Glomerular visceral epithelial cell (primary cell): ENCODE measurements around the gene R3HCC1L.
"Not testable (repeated sequence)": the region's sequence is repeated elsewhere in the genome, so short reads cannot be mapped to it uniquely, and the experiment has no call there.

ENCODE experiments used
- DNase-seq: peaks from one replicate; pipeline ENCODE4 v3.0.0-alpha.2; 2016; ENCODE audit errors: extremely low spot score

The R3HCC1L gene

GRCh38 chr10:98131619-98132018 lies 2.8 kb upstream of the R3HCC1L start:
- no peak for DNase-seq

GRCh38 chr10:98133075-98133752 lies 1.2 kb upstream of the R3HCC1L start:
- DNase-seq = not testable (repeated sequence)

GRCh38 chr10:98134117-98134430 lies 383 bp upstream of the R3HCC1L start:
- no peak for DNase-seq

GRCh38 chr10:98135222-98135899 lies 904 bp downstream of the R3HCC1L start:
- peak; percentile 22 for DNase-seq

GRCh38 chr10:98136775-98137174 lies 2.3 kb downstream of the R3HCC1L start:
- DNase-seq = not testable (repeated sequence)

GRCh38 chr10:98138031-98138430 lies 3.6 kb downstream of the R3HCC1L start:
- DNase-seq = no peak

GRCh38 chr10:98139431-98139830 lies 5.0 kb downstream of the R3HCC1L start:
- DNase-seq = no peak

GRCh38 chr10:98141484-98142073 lies 7.1 kb downstream of the R3HCC1L start:
- DNase-seq = no peak

GRCh38 chr10:98144985-98145384 lies 10.5 kb downstream of the R3HCC1L start:
- DNase-seq = no peak

- DNase-seq = no peak
These were observed 15.4 kb downstream of the R3HCC1L start for GRCh38 chr10:98149858-98150257.

- DNase-seq = peak; percentile 76
These were observed 16.1 kb downstream of the R3HCC1L start for GRCh38 chr10:98150544-98150943.

GRCh38 chr10:98152778-98153177 lies 18.3 kb downstream of the R3HCC1L start:
- not testable (repeated sequence) for DNase-seq

- DNase-seq = not testable (repeated sequence)
These were observed 18.9 kb downstream of the R3HCC1L start for GRCh38 chr10:98153213-98153958.

- DNase-seq = no peak
These were observed 19.6 kb downstream of the R3HCC1L start for GRCh38 chr10:98154076-98154475.

GRCh38 chr10:98158576-98158975 lies 24.1 kb downstream of the R3HCC1L start:
- no peak for DNase-seq

- DNase-seq = no peak
These were observed 29.5 kb downstream of the R3HCC1L start for GRCh38 chr10:98163941-98164340.

- DNase-seq = no peak
These were observed 32.7 kb downstream of the R3HCC1L start for GRCh38 chr10:98167191-98167590.

- peak; percentile 65 for DNase-seq
These were observed 33.7 kb downstream of the R3HCC1L start for GRCh38 chr10:98168147-98168546.

GRCh38 chr10:98168766-98169165 lies 34.3 kb downstream of the R3HCC1L start:
- no peak for DNase-seq

- no peak for DNase-seq
These were observed 34.9 kb downstream of the R3HCC1L start for GRCh38 chr10:98169379-98169778.

GRCh38 chr10:98170249-98171117 lies 36.0 kb downstream of the R3HCC1L start:
- peak; percentile 52 for DNase-seq

GRCh38 chr10:98172073-98172472 lies 37.6 kb downstream of the R3HCC1L start:
- DNase-seq = no peak
